Psoas muscle (tissue), 8 donors: ENCODE measurements around the gene DNAAF2. TPM values are rescaled to one million over a fixed set of nuclear protein-coding genes. Genes with fewer than 3 reads are reported as not detected.

Experiments
- ATAC-seq, 4 donors: fragments of 200-7000 bp; cut with Tn5 transposase; one replicate each; pipeline ENCODE4 v1.9.1; 2020; ENCODE audit warnings: moderate library complexity in 3 of 4, mild to moderate bottlenecking in 2 of 4
- DNase-seq, 2 donors: peaks; one replicate each; pipeline ENCODE4 v3.0.0-alpha.2; 2020
- H3K27ac ChIP-seq: fragments of 200-600 bp; one replicate; pipeline ENCODE4 v1.8.0; 2022
- H3K27me3 ChIP-seq, 3 donors: fragments of 200-600 bp in 1 of 3; one replicate each; pipeline versions ENCODE4 v1.6.1 to v1.8.0; 2013 to 2022; ENCODE audit warnings: low read length in 2 of 3, mild to moderate bottlenecking in 2 of 3, moderate library complexity in 1 of 3; ENCODE audit not compliant: insufficient read depth in 3 of 3
- H3K36me3 ChIP-seq, 2 donors: fragments of 200-600 bp in 1 of 2; one replicate each; pipeline versions ENCODE4 v1.6.1 to v1.8.0; 2013 to 2022; ENCODE audit warnings: low read depth in 1 of 2, mild to moderate bottlenecking in 1 of 2, moderate library complexity in 1 of 2; ENCODE audit not compliant: insufficient read depth in 1 of 2
- H3K4me1 ChIP-seq: fragments of 200-600 bp; one replicate; pipeline ENCODE4 v1.8.0; 2022
- H3K4me3 ChIP-seq: fragments of 200-600 bp; one replicate; pipeline ENCODE4 v1.8.0; 2022; ENCODE audit warnings: mild to moderate bottlenecking
- H3K9me3 ChIP-seq: fragments of 200-600 bp; one replicate; pipeline ENCODE4 v1.8.0; 2022
- CTCF ChIP-seq: fragments of 200-600 bp; IDR thresholded peaks from one replicate; pipeline ENCODE4 v1.8.0; 2022; ENCODE audit warnings: antibody characterized with exemption
- WGBS, 3 donors: extraction: QIAGEN DNeasy Blood & Tissue Kit; methylation state at CpG; one replicate each; pipeline versions ENCODE4 v1.1.6 to v1.1.7; 2013; 5-methylcytosine and 5-hydroxymethylcytosine counted together
- intact Hi-C, 2 donors: fragments of 100-400 bp; cut with DNase I; formaldehyde crosslinking; loops; one replicate each; pipeline versions ENCODE4 v1.11.0 to v1.14.2; 2022
- long read RNA-seq, 2 donors: library from polyadenylated mRNA; unstranded; transcript quantifications; one replicate each; pipeline ENCODE4 v2.0.0, GENCODE V29; 2021
- polyA plus RNA-seq, 3 donors: library from polyadenylated mRNA; stranded (reverse); fragments of 200-250 nt; gene quantifications; one replicate each; pipeline ENCODE4 v1.2.3, GENCODE V29; 2013
- total RNA-seq, 4 donors: library from RNA; stranded (reverse); fragmentation: NEBNext Ultra II Directional in 2 of 4; extraction: Animal tissue kit (Norgen Biotek cat#: 25700) in 2 of 4; gene quantifications; one replicate each; pipeline versions ENCODE4 v1.2.1 to v1.2.4, GENCODE V29; 2021 to 2023
- donor health status: healthy with polysubstance abuse.
- donor health status: DM: no; HTN: no; CAD: no; lungs with moderate emphysema.
- donor health status: Bipolar disorder and iron deficiency.
- donor health status: healthy.
- donor health status: DM: yes; HTN: yes; CAD: no.
- donor health status: DM: no; HTN: no; CAD: no.
- donor health status: DM: no; HTN: no; CAD: no.
- donor health status: DM: yes; HTN: yes; CAD: no.

The DNAAF2 gene, protein sequence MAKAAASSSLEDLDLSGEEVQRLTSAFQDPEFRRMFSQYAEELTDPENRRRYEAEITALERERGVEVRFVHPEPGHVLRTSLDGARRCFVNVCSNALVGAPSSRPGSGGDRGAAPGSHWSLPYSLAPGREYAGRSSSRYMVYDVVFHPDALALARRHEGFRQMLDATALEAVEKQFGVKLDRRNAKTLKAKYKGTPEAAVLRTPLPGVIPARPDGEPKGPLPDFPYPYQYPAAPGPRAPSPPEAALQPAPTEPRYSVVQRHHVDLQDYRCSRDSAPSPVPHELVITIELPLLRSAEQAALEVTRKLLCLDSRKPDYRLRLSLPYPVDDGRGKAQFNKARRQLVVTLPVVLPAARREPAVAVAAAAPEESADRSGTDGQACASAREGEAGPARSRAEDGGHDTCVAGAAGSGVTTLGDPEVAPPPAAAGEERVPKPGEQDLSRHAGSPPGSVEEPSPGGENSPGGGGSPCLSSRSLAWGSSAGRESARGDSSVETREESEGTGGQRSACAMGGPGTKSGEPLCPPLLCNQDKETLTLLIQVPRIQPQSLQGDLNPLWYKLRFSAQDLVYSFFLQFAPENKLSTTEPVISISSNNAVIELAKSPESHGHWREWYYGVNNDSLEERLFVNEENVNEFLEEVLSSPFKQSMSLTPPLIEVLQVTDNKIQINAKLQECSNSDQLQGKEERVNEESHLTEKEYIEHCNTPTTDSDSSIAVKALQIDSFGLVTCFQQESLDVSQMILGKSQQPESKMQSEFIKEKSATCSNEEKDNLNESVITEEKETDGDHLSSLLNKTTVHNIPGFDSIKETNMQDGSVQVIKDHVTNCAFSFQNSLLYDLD
- total RNA-seq, result 1 to 10 TPM; 4.0 to 6.0 (median 4.2) TPM
- 10 to 100 TPM in 1 of 3 donors, 1 to 10 TPM in 2; 6.7 to 10.6 (median 9.5) TPM for polyA plus RNA-seq
- long read RNA-seq, donor 1, transcript DNAAF2-201 (3 exons, 2,963 nt), result major isoform, 11 of 15 reads
- long read RNA-seq, donor 1, partial matches to known transcripts, result 0 of 15 reads
- long read RNA-seq, donor 1, other reads (novel, unspliced or antisense), result 2 of 15 reads
- long read RNA-seq, donor 2, transcript DNAAF2-201 (3 exons, 2,963 nt), result major isoform, 17 of 31 reads
- long read RNA-seq, donor 2, transcript DNAAF2-202 (2 exons, 2,819 nt), result minor isoform, 8 of 31 reads
- long read RNA-seq, donor 2, partial matches to known transcripts, result 2 of 31 reads
- long read RNA-seq, donor 2, other reads (novel, unspliced or antisense), result 4 of 31 reads

DNA sequence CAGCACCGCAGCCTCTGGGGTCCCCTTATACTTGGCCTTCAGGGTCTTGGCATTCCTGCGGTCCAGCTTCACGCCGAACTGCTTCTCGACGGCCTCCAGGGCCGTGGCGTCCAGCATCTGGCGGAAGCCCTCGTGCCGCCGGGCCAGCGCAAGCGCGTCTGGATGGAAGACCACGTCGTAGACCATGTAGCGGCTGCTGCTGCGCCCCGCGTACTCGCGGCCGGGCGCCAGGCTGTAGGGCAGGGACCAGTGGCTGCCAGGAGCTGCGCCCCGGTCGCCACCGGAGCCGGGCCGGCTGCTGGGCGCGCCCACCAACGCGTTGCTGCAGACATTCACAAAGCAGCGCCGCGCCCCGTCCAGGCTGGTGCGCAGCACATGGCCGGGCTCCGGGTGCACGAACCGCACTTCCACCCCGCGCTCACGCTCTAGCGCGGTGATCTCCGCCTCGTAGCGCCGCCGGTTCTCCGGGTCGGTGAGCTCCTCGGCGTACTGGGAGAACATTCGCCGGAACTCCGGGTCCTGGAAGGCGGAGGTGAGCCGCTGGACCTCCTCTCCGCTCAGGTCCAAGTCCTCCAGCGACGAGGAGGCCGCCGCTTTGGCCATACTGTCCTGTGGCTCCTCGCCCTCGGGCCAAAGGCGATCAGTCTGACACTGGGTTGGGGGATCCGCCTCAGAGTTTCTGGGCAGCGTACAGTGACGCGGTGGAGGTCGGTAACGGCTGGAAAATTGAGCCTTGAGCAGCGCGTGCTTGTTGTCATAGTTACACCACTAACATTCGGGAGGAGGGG, at the start of gene DNAAF2:
Gene DNAAF2, minus strand, starts transcription at position 698 of the 788 bp plus-strand sequence. Its CDS starts 95 bp downstream, at position 603.
- H3K36me3 ChIP-seq, result peaks cover 5 to 23% of the 10 kb centered on the region in 2 donors
- no peaks in the 10 kb centered on the region for H3K9me3 ChIP-seq
- peak within 1 kb of the TSS; percentile 97 for H3K4me3 ChIP-seq
- H3K27me3 ChIP-seq, result no peaks in the 10 kb centered on the region
- H3K4me1 ChIP-seq, result peaks cover 20% of the 10 kb centered on the region
- peak in 1 of 2 donors; percentile 57 for DNase-seq
- intact Hi-C loops, result loop anchor here (1.0 to 10.0 kb wide), 7 partner anchors 58 to 220 kb away; partner anchors contain the start of genes KLHDC1 (in 2 of the 2), KLHDC2 (in 2 of the 2) and NEMF (in 2 of the 2)
- H3K27ac ChIP-seq, result peak within 1 kb of the TSS; percentile 100
- TF ChIP-seq CTCF, result no peak
- ATAC-seq, result peak; percentile 50 to 64 (median 54)
- WGBS, 3 donors, result 0% methylated on average over 52 to 80 of the region's 80 CpGs

DNA sequence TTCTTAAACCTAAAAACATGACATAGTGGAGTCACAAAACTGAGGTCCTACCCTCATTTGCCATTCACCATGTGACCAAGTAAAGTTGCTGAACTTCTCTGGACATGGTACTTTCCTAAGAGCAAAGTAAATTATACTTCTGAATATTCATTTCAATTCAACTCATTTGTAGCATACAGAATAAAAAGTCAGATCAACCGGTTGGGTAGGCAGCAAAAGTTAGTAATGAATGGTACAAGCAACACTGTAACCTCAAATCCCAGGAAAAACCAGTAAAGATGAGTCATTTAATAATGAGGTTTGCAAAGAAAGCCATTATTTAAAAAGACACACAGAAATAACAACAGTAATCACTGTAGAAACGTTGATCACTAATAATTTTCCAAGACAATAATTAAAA, 44.2 kb upstream of the DNAAF2 start:
- intact Hi-C loops, result no loop called here
- ATAC-seq, result no peak
- WGBS, 3 donors, result 73 to 84% (median 81%) methylated on average over 2 of the region's 2 CpGs
- Histone ChIP-seq H3K36me3 (no peaks in the 10 kb centered on the region), H3K27me3 (no peaks in the 10 kb centered on the region), H3K4me1 (no peaks in the 10 kb centered on the region), H3K4me3 (no peak overlapping the region), H3K27ac (no peak overlapping the region), H3K9me3 (no peaks in the 10 kb centered on the region)
- TF ChIP-seq CTCF, result no peak
- no peak for DNase-seq

GRCh38 chr14:49677643-49678042, 42.6 kb upstream of the DNAAF2 start:
- WGBS, 3 donors, result 95 to 97% (median 97%) methylated on average over 4 of the region's 4 CpGs
- intact Hi-C loops, result no loop called here

More at GRCh38 chr14:49677643-49678042, 42.6 kb upstream of the DNAAF2 start:
- DNase-seq (no peak), ATAC-seq (no peak)
- no peak for TF ChIP-seq CTCF
- Histone ChIP-seq H3K4me3 (no peak overlapping the region), H3K4me1 (no peaks in the 10 kb centered on the region), H3K27me3 (no peaks in the 10 kb centered on the region), H3K36me3 (no peaks in the 10 kb centered on the region), H3K9me3 (no peaks in the 10 kb centered on the region), H3K27ac (no peak overlapping the region)
